HEK293T (cell line): ENCODE results near the gene PDE7B.

ENCODE experiments used
- BHLHE40 ChIP-seq: fragments of 450-650 bp; IDR thresholded peaks from 2 replicates; pipeline ENCODE4 v1.6.1; 2016; ENCODE audit warnings: mild to moderate bottlenecking, moderate library complexity, borderline replicate concordance
- ELF4 ChIP-seq: fragments of 450-650 bp; IDR thresholded peaks from 2 replicates; pipeline ENCODE4 v1.6.1; 2017; ENCODE audit warnings: antibody characterized with exemption
- FOXA1 ChIP-seq: fragments of 450-650 bp; IDR thresholded peaks from 2 replicates; pipeline ENCODE4 v1.6.1; 2016; ENCODE audit warnings: mild to moderate bottlenecking
- FOXK2 ChIP-seq: fragments of 450-650 bp; IDR thresholded peaks from 2 replicates; pipeline ENCODE4 v1.6.1; 2016; ENCODE audit warnings: mild to moderate bottlenecking
- FOXM1 ChIP-seq: fragments of 450-650 bp; IDR thresholded peaks from 2 replicates; pipeline ENCODE4 v1.6.1; 2017; ENCODE audit warnings: mild to moderate bottlenecking, borderline replicate concordance
- NFRKB ChIP-seq: fragments of 450-650 bp; IDR thresholded peaks from 2 replicates; pipeline ENCODE4 v1.6.1; 2016; ENCODE audit warnings: mild to moderate bottlenecking, moderate library complexity
- SP1 ChIP-seq: fragments of 450-650 bp; IDR thresholded peaks from 2 replicates; pipeline ENCODE4 v1.6.1; 2017
- SUZ12 ChIP-seq: fragments of 450-650 bp; IDR thresholded peaks from 2 replicates; pipeline ENCODE4 v1.6.1; 2016; ENCODE audit warnings: mild to moderate bottlenecking
- ZNF384 ChIP-seq: fragments of 450-650 bp; IDR thresholded peaks from 2 replicates; pipeline ENCODE4 v1.6.1; 2016

DNA sequence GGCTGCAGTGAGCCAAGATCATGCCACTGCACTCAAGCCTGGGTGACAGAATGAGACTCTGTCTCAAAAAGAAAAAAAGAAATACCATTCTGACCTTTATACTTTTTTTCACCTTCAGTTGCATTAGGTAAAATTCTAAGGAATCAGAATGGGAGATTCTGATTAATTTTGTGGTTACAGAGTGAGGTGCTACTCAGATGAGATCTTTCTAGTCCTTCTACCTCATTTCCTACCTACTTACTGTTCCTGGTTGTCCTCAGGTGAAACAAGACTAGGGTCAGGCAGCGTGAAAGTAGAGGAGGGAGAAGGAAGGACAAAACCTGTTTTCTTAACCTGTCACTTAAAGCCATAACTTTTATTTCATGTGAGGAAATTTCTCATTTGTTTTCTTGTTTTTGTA, 334.9 kb downstream of the PDE7B start:
- no peak for TF ChIP-seq FOXK2
- no peak for TF ChIP-seq SP1
- TF ChIP-seq FOXA1: no peak
- no peak for TF ChIP-seq BHLHE40
- no peak for TF ChIP-seq SUZ12
- no peak for TF ChIP-seq ELF4
- no peak for TF ChIP-seq FOXM1
- no peak for TF ChIP-seq NFRKB
- no peak for TF ChIP-seq ZNF384
